GM19397 (cell line): Measurements from ENCODE around the gene SYK.
A peak's percentile ranks its signal among the peaks of the same experiment; 100 is the strongest.
"Not testable (repeated sequence)": the region's sequence is repeated elsewhere in the genome, so short reads cannot be mapped to it uniquely, and the experiment has no call there.

Source experiments
- ATAC-seq: cut with Tn5 transposase; IDR thresholded peaks from one replicate; pipeline ENCODE4 v1.9.1; 2021; ENCODE audit warnings: mild to moderate bottlenecking, moderate library complexity; ENCODE audit not compliant: unreplicated experiment

SYK gene

DNA sequence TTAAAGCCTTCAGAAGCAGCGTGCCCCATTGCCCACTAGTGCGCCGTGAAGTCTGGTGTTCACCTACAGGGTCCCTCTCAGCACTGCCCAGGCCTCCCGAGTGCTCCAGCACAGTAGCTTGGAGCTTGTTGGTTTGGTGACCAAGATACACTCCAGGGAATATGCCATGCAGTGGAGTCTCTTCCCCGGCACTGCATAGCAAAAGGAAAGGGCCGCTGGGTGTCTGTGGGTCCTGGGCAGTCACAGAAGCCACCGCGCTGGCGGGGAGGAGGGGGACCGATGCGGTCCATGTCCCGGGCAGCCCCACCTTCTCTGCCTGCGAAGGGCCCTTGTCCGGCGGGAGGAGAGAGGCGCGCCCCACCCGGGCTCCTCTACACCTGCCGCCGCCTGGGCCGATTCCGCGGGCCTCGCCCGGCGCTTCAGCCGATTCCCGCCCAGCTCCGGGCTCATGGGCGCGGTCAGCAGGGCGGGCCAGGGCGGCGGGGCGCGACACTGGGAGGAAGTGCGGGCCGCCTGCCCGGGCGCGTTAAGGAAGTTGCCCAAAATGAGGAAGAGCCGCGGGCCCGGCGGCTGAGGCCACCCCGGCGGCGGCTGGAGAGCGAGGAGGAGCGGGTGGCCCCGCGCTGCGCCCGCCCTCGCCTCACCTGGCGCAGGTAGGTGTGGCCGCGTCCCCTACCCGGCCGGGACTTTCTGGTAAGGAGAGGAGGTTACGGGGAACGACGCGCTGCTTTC is at the start of gene SYK:
Gene SYK, plus strand, starts transcription at position 579 of the 732 bp plus-strand sequence. CDS start 42,080 bp downstream, outside the sequence.
- peak; percentile 47 for ATAC-seq

DNA sequence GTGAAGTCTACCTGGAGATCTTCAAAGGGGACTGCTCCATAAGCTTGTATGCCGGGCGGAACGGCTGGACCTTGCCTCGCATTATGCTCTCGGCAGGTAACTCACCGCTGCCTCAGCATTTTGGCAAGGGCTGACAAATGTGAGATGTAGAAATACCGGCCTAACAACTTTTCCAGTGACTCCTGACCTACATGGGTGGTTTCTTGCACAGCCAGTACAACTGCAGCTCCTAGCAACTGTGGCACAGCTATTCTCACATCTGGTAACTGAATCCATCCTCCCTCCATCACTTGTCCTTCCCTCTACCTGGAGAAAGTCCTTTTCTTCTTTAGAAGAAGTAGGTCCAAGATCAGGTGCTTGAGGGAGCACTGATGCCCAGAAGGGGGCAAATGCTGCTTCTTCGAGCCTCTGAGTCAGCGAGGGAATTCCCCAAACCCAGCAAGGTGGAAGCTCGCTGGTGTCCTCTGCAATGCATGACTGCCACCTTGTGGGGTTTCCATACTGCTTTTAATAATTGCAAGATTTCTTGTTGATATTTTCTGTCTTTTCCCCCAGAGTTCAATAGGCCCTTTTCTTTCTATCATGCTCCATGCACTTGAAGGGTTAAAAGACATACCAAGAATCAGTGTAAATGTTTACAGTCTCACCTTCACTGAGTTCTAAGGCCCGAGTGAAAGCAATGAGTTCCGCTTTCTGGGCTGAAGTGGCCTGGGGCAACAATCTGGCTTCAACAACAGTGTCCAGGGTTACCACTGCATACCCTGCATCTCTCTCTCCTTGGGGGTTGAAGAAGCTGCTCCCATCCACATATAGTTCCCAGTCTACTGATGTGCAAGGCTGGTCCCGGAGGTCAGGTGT is 45.9 kb upstream of the SYK start:
- not testable (repeated sequence) for ATAC-seq

DNA sequence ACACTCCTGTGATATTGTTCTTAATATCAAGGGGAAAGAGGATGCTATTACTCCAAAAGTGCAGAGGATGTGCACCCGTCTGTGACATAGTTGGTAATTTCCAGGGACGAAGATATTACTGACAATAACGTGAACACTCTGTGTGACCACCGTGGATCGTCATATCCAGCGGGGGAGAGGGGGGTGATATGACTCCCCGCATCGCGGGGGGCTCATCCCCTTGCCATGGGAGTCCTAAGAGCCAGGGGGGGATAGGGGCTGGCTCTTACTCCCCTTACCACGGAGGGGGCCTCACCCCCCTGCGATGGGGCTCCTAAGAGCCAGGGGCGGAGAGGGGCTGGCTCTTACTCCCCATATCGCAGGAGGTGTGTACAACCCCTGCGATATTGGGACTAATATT is 41.0 kb upstream of the SYK start:
- not testable (repeated sequence) for ATAC-seq

GRCh38 chr9:90766731-90767130 is 34.9 kb upstream of the SYK start:
- ATAC-seq: no peak

DNA sequence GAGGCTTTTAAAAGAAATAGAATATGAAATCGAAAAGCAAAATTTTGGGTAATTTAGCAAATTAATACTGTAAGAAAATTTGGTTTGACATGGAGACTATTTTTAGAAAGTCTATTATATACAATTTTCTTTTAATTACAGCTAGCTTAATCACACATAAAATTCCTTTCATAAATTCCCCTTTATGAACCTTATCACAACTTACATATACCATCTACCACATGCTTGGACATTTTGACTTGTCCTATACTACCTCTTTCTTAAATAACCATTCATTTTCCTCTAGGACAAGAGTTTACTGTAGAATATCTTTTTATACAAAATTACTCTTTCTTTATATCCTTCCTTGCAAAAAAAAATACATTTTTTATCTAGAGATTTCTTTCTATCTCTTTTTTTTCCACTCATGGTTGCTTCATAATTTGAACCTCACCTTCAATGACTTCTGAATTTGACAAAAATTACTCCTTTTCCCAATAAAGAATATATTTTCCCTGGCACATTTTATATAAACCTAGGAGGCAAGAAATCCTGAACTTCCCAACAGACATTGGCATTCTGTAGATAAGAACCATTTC is 34.0 kb upstream of the SYK start:
- no peak for ATAC-seq

DNA sequence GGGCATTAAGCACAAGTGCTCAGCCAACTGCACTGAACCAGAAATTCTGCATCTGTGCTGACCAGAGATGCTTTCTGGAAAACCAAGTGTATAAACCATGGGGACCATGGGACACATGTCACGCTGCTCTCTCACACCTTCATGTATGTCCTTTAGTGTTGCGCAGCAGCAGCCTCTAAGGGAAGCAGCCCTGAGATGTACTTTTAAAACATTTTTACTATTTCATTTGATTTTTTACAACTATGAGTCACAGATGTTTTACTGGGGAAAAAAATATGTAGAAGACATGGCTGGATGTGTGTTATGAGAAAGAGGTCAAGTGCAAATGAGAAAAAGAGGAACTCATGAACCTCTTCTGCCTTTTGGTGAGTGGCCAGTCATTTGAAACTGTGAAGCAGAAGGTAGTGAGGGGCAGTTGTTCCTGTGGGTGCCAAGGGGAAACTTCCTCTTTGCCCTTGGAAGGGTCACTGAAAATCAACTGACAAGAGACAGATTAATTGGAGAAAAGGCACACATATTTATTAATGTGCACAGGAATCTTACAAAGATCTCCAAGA is 31.4 kb upstream of the SYK start:
- peak; percentile 50 for ATAC-seq

DNA sequence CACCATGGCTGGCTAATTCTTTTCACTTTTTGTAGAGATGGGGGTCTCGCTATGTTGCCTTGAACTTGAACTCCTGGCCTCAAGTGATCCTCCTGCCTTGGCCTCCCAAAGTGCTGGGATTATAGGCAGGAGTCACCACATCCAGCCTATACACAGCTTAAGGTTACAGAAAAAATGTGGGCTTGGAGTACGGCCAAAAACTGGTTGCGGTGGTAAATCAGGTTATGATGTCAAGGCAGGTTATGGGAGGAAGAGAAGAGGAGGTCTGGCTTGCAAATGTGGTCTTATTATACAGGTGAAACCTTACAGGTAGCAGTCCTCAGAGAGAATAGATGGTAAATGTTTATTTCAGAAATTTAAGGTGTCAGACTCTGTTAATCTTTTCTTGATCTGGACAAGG is 30.7 kb upstream of the SYK start:
- ATAC-seq: no peak

GRCh38 chr9:90772386-90772785 is 29.2 kb upstream of the SYK start:
- ATAC-seq: no peak

DNA sequence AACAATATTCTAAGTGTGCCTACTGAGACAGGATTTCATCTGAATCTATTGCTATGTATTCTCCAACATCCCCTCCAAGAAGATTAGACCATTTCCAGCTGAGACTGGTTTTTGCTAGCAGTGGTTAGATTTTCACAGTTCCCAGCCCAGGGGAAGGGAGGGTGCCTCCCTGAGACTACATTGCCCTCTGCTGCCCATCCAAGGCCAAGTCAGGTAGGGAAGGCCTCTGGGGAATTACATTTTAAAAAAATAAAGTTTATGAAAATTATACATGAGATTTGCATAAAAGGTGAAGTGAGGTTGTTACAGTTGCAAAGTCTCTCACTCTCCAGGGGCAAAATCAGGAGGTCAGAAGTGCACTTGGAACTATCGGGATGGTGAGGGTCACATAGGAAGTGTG is 28.0 kb upstream of the SYK start:
- ATAC-seq: no peak

- ATAC-seq: no peak
These were observed 27.5 kb upstream of the SYK start for GRCh38 chr9:90774071-90774470.

DNA sequence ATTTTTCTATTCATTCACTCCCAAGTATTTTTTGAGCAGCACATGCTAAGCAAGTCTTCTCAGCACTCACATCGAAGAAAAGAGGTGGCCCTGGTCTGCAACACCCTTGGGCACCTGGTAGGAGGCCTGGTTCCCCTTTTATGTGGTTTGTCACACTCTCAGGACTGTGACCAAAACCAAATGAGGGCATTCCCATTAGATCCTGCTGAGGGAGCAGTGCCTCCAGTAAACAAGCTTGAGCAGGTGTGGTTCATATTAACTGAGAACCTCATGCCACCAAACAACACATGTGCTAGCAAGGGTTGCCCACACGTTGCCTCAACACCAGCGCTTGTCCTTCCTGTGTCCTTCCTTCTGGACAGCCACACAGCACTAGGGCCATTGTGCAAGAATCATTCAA is 26.9 kb upstream of the SYK start:
- peak; percentile 73 for ATAC-seq

DNA sequence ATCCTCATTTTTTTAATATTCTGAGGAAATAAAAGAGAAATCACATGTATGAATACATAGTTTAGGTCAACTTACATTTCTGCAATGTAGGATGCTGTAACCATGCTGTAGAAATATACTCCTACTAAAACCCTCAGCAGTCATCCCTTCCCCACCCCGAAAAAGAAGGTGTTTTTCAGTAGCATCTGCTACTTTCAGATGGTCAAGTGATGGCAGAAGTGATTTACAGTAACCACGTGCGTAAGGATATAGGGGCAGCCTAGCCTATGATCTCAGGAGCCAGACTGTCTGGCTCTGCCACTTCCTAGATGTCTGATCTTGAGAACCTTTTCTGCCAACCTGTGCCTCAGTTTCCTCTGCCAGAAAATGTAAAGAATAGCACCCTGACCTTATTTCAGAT is 26.0 kb upstream of the SYK start:
- ATAC-seq: no peak

- ATAC-seq: no peak
These were observed 22.9 kb upstream of the SYK start for GRCh38 chr9:90778746-90779145.

DNA sequence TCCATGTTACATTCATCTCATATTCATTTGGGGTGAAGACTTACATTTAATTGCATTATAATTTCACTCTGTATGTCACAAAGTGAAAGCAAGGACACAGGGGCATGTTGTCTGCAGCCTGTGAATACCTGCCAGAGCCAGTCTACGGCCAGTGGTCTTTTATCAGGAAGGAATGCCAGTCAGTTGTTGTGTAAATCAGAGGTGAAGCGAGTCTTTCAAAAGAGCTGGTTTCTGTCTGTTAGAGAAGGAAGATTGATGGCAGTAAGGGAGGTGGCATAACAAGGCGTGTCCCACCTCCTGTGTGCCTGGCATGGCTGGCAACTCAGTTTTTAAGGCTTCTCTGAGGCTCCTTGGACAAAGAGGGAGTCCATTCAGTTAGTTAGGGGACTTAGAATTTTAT is 18.1 kb upstream of the SYK start:
- ATAC-seq: no peak

GRCh38 chr9:90783964-90784363 is 17.7 kb upstream of the SYK start:
- ATAC-seq: no peak

- ATAC-seq: no peak
These were observed 13.7 kb upstream of the SYK start for GRCh38 chr9:90787771-90788460.

GRCh38 chr9:90788527-90788926 is 13.1 kb upstream of the SYK start:
- not testable (repeated sequence) for ATAC-seq

GRCh38 chr9:90789408-90789807 is 12.2 kb upstream of the SYK start:
- ATAC-seq: no peak

DNA sequence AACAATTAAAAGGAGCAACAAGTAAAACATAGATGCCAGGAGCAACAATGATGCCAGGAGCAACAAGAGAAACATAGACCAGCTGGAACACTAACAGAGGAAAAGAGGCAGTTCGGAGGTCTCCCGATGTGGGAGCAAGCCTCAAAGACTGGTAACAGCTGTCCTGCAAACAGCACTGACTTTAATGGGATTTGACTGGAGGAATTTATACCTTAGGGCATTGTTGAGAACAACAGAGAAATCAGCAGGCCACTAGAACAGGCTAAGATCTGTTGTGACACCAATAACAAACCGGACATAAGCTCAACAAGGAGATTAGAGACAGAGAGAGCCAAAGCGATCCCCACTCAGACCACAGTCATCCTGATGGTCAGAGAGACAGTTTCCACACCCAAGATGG is 11.8 kb upstream of the SYK start:
- no peak for ATAC-seq

DNA sequence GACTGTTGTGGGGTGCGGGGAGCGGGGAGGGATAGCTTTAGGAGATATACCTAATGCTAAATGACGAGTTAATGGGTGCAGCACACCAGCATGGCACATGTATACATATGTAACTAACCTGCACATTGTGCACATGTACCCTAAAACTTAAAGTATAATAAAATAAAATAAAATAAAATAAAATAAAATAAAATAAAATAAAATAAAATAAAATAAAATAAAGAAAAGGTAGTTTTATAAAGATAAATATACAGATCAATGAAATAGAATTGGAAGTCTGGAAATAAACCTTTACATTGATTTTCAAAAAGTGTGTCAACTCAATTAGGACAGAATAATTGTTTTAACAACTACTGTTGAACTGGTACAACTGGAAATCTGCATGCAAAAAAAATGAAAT is 8.6 kb upstream of the SYK start:
- not testable (repeated sequence) for ATAC-seq

DNA sequence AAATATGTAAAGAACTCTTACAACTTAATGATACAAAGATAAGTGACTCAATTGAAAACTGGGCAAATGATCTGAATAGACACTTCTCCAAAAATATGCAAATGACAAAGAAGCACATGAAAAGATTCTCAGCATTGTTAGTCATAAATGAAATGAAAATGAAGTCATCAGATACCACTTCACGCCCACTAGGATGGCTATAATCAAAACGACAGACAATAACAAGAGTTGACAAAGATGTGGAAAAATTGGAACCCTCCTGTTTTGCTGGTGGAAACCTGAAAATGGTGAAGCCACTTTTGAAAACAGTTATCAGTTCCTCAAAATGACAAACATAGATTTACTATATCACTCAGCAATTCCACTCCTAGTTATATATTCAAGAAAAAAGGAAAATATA is 7.9 kb upstream of the SYK start:
- no peak for ATAC-seq
